Liver (tissue), 3 donors: ENCODE measurements around the gene LRRK1.

Experiments used
- CTCF ChIP-seq: fragments of 150-350 bp; IDR thresholded peaks from 2 replicates; pipeline ENCODE4 v1.5.1; 2017; ENCODE audit warnings: improper control_type of control experiment, low read depth, low read length; ENCODE audit not compliant: missing input control
- EGR1 ChIP-seq, 2 donors: IDR thresholded peaks; 2 replicates each; pipeline ENCODE4 v1.6.1; 2016 to 2018; ENCODE audit warnings: antibody characterized with exemption in 2 of 2, low read depth in 2 of 2
- FOXA1 ChIP-seq: IDR thresholded peaks from 2 replicates; pipeline ENCODE4 v1.6.1; 2016; ENCODE audit warnings: antibody characterized with exemption
- HNF4G ChIP-seq: IDR thresholded peaks from 2 replicates; pipeline ENCODE4 v1.6.1; 2016; ENCODE audit warnings: antibody characterized with exemption
- JUND ChIP-seq, 2 donors: IDR thresholded peaks; 2 replicates each; pipeline ENCODE4 v1.6.1; 2016; ENCODE audit warnings: antibody characterized with exemption in 2 of 2
- REST ChIP-seq: IDR thresholded peaks from 2 replicates; pipeline ENCODE4 v1.6.1; 2016; ENCODE audit warnings: antibody characterized with exemption, mild to moderate bottlenecking
- SP1 ChIP-seq: IDR thresholded peaks from 2 replicates; pipeline ENCODE4 v1.6.1; 2018; ENCODE audit warnings: antibody characterized with exemption, mild to moderate bottlenecking
- TAF1 ChIP-seq: conservative IDR thresholded peaks from 2 replicates; pipeline ENCODE4 v1.6.1; 2016; ENCODE audit warnings: antibody characterized with exemption, mild to moderate bottlenecking
- ZBTB33 ChIP-seq: IDR thresholded peaks from 2 replicates; pipeline ENCODE4 v1.6.1; 2016; ENCODE audit warnings: antibody characterized with exemption
- donor health status: healthy.
- donor health status: healthy.

GRCh38 chr15:101043911-101044624, 124.9 kb downstream of the LRRK1 start:
- no peak for TF ChIP-seq CTCF
- no peak for TF ChIP-seq SP1
- no peak for TF ChIP-seq ZBTB33
- TF ChIP-seq HNF4G = no peak
- TF ChIP-seq EGR1 (IDR thresholded peaks at IDR 0.05; ENCODE audit: low read depth in 2 of 2) = no peak
- TF ChIP-seq FOXA1 = no peak
- TF ChIP-seq TAF1 = no peak
- no peak for TF ChIP-seq JUND (IDR thresholded peaks at IDR 0.05)
- TF ChIP-seq REST = no peak
